PC-3 (cell line): ENCODE data around the gene ID1. TPM values are rescaled to one million over a fixed set of nuclear protein-coding genes. Genes with fewer than 3 reads are reported as not detected.

Experiments
- ATAC-seq: fragments of 200-7000 bp; cut with Tn5 transposase; 2 replicates; pipeline ENCODE4 v1.9.1; 2020; ENCODE audit warnings: mild to moderate bottlenecking, moderate library complexity
- BruUV-seq: library from RNA; stranded (reverse); fragments of 400-500 nt; replicated peaks from 2 replicates; lab custom pipeline; 2021; lab: Mats Ljungman, UMichigan
- CTCF ChIA-PET: fragments of 300-600 bp; sonication (Branson Sonifier 250); formaldehyde crosslinking; loops from one replicate; lab custom pipeline; 2022; ENCODE audit warnings: antibody characterized with exemption; lab: Charles Lee
- POLR2A ChIA-PET: fragments of 300-600 bp; sonication (Branson Sonifier 250); formaldehyde crosslinking; loops from one replicate; lab custom pipeline; 2022; ENCODE audit warnings: antibody characterized with exemption; ENCODE audit not compliant: unreplicated experiment; lab: Charles Lee
- DNase-seq: peaks from one replicate; pipeline ENCODE4 v3.0.0-alpha.2; 2015
- H2AFZ ChIP-seq: fragments of 300-600 bp; sonication (generic); 2 replicates; pipeline ENCODE4 v1.6.0; 2016; ENCODE audit warnings: antibody characterized with exemption, low read length
- H3F3A ChIP-seq: fragments of 300-600 bp; sonication (generic); one replicate; pipeline ENCODE4 v1.6.0; 2017; ENCODE audit warnings: antibody characterized with exemption, low read length, control low read depth, mild to moderate bottlenecking; ENCODE audit not compliant: unreplicated experiment
- H3K27ac ChIP-seq: fragments of 300-600 bp; sonication (generic); 2 replicates; pipeline ENCODE4 v1.5.1; 2016; ENCODE audit warnings: mild to moderate bottlenecking, low read length
- H3K27me3 ChIP-seq: fragments of 300-600 bp; sonication (generic); 2 replicates; pipeline ENCODE4 v1.6.1; 2016; ENCODE audit warnings: low read length, mixed read lengths
- H3K36me3 ChIP-seq: fragments of 300-600 bp; sonication (generic); 2 replicates; pipeline ENCODE4 v1.6.1; 2016; ENCODE audit warnings: low read depth, mixed run types, low read length, mixed read lengths
- H3K4me1 ChIP-seq: fragments of 300-600 bp; sonication (generic); 2 replicates; pipeline ENCODE4 v1.5.1; 2016; ENCODE audit warnings: low read length; ENCODE audit not compliant: insufficient read depth
- H3K4me2 ChIP-seq: fragments of 300-600 bp; sonication (generic); 2 replicates; pipeline ENCODE4 v1.6.0; 2016; ENCODE audit warnings: low read length
- H3K4me3 ChIP-seq: fragments of 300-600 bp; sonication (generic); 2 replicates; pipeline ENCODE4 v1.5.1; 2016; ENCODE audit warnings: mild to moderate bottlenecking, low read length, mixed read lengths
- H3K79me2 ChIP-seq: fragments of 300-600 bp; sonication (generic); 2 replicates; pipeline ENCODE4 v1.6.1; 2017; ENCODE audit warnings: low read length, mixed read lengths
- H3K9ac ChIP-seq: fragments of 300-600 bp; sonication (generic); 2 replicates; pipeline ENCODE4 v1.6.0; 2016; ENCODE audit warnings: mild to moderate bottlenecking, low read length
- H3K9me2 ChIP-seq: fragments of 300-600 bp; sonication (generic); replicated peaks from 2 replicates; pipeline ENCODE4 v1.6.1; 2016; ENCODE audit warnings: mixed run types, low read length, mixed read lengths
- H3K9me3 ChIP-seq: fragments of 300-600 bp; sonication (generic); 2 replicates; pipeline ENCODE4 v1.6.1; 2016; ENCODE audit warnings: low read length, mixed read lengths
- H4K20me1 ChIP-seq: fragments of 300-600 bp; sonication (generic); 2 replicates; pipeline ENCODE4 v1.6.1; 2016; ENCODE audit warnings: low read length, mixed read lengths
- CTCF ChIP-seq: fragments of 300-600 bp; sonication (generic); conservative IDR thresholded peaks from 2 replicates; pipeline ENCODE4 v1.5.1; 2017; ENCODE audit warnings: antibody characterized with exemption, low read depth, mild to moderate bottlenecking, low read length
- EZH2 ChIP-seq: fragments of 300-600 bp; sonication (generic); IDR thresholded peaks from one replicate; pipeline ENCODE4 v1.6.1; 2017; ENCODE audit warnings: antibody characterized with exemption, mild to moderate bottlenecking, low read length; ENCODE audit not compliant: unreplicated experiment
- EZH2phosphoT487 ChIP-seq: fragments of 300-600 bp; sonication (generic); IDR thresholded peaks from 2 replicates; pipeline ENCODE4 v1.6.1; 2018; ENCODE audit warnings: mild to moderate bottlenecking, antibody characterized with exemption, low read length, borderline replicate concordance
- intact Hi-C: fragments of 100-400 bp; cut with micrococcal nuclease; formaldehyde crosslinking; loops from 2 replicates; pipeline ENCODE4 v1.9.0; 2023
- total RNA-seq: library from RNA; depleted of rRNA; stranded (reverse); fragments of >200 nt; gene quantifications from 2 replicates; pipeline ENCODE4 v1.2.3, GENCODE V29; 2014

Gene ID1
- total RNA-seq, 1 experiment from 2014 or later, result 774 TPM

- H4K20me1 ChIP-seq, result no peaks in the 10 kb centered on the region
- H3K4me1 ChIP-seq, result no peaks in the 10 kb centered on the region
- POLR2A ChIA-PET, result no interaction called here
- BruUV-seq, result no TSS peak
- CTCF ChIA-PET, result no interaction called here
- H3F3A ChIP-seq, result no peaks in the 10 kb centered on the region
- DNase-seq (no peak), ATAC-seq (no peak)
- no peak overlapping the region for H3K4me3 ChIP-seq
- no peaks in the 10 kb centered on the region for H3K36me3 ChIP-seq
- H3K9ac ChIP-seq, result no peak overlapping the region
- no peaks in the 10 kb centered on the region for H3K79me2 ChIP-seq
- TF ChIP-seq EZH2phosphoT487 (no peak), EZH2 (no peak), CTCF (no peak)
- no peaks in the 10 kb centered on the region for H3K27me3 ChIP-seq
- no peak overlapping the region for H3K27ac ChIP-seq
- H3K9me3 ChIP-seq, result no peaks in the 10 kb centered on the region
- no peak overlapping the region for H2AFZ ChIP-seq
- intact Hi-C loops, result no loop called here
- no peak overlapping the region for H3K4me2 ChIP-seq
- no peaks in the 10 kb centered on the region for H3K9me2 ChIP-seq
These were observed 25.2 kb downstream of the ID1 start for GRCh38 chr20:31630187-31630790.

GRCh38 chr20:31632548-31633338 lies 27.7 kb downstream of the ID1 start:
- ATAC-seq, result no peak

More at GRCh38 chr20:31632548-31633338, 27.7 kb downstream of the ID1 start:
- TF ChIP-seq EZH2phosphoT487, result no peak
- no peak for TF ChIP-seq CTCF
- no peak for TF ChIP-seq EZH2
- Histone ChIP-seq H3K9ac (no peak overlapping the region), H3K4me2 (no peak overlapping the region), H2AFZ (no peak overlapping the region), H3K27me3 (no peaks in the 10 kb centered on the region), H3F3A (no peaks in the 10 kb centered on the region), H3K4me1 (no peaks in the 10 kb centered on the region), H3K79me2 (no peaks in the 10 kb centered on the region), H4K20me1 (no peaks in the 10 kb centered on the region), H3K9me3 (no peaks in the 10 kb centered on the region), H3K4me3 (no peak overlapping the region), H3K36me3 (no peaks in the 10 kb centered on the region), H3K27ac (no peak overlapping the region), H3K9me2 (no peaks in the 10 kb centered on the region)
- intact Hi-C loops, result no loop called here
- DNase-seq, result no peak
- POLR2A ChIA-PET, result no interaction called here
- no TSS peak for BruUV-seq
- CTCF ChIA-PET, result interaction anchor here (1.2 to 2.1 kb wide), 2 partner anchors 29 to 91 kb away, joined by 6 to 21 read pairs; no protein-coding TSS in a partner anchor
